ENCODE measurements around the gene ZC3H14.
"Not testable (repeated sequence)": the region's sequence is repeated elsewhere in the genome, so short reads cannot be mapped to it uniquely, and the experiment has no call there.

The ZC3H14 gene, protein sequence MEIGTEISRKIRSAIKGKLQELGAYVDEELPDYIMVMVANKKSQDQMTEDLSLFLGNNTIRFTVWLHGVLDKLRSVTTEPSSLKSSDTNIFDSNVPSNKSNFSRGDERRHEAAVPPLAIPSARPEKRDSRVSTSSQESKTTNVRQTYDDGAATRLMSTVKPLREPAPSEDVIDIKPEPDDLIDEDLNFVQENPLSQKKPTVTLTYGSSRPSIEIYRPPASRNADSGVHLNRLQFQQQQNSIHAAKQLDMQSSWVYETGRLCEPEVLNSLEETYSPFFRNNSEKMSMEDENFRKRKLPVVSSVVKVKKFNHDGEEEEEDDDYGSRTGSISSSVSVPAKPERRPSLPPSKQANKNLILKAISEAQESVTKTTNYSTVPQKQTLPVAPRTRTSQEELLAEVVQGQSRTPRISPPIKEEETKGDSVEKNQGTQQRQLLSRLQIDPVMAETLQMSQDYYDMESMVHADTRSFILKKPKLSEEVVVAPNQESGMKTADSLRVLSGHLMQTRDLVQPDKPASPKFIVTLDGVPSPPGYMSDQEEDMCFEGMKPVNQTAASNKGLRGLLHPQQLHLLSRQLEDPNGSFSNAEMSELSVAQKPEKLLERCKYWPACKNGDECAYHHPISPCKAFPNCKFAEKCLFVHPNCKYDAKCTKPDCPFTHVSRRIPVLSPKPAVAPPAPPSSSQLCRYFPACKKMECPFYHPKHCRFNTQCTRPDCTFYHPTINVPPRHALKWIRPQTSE

DNA sequence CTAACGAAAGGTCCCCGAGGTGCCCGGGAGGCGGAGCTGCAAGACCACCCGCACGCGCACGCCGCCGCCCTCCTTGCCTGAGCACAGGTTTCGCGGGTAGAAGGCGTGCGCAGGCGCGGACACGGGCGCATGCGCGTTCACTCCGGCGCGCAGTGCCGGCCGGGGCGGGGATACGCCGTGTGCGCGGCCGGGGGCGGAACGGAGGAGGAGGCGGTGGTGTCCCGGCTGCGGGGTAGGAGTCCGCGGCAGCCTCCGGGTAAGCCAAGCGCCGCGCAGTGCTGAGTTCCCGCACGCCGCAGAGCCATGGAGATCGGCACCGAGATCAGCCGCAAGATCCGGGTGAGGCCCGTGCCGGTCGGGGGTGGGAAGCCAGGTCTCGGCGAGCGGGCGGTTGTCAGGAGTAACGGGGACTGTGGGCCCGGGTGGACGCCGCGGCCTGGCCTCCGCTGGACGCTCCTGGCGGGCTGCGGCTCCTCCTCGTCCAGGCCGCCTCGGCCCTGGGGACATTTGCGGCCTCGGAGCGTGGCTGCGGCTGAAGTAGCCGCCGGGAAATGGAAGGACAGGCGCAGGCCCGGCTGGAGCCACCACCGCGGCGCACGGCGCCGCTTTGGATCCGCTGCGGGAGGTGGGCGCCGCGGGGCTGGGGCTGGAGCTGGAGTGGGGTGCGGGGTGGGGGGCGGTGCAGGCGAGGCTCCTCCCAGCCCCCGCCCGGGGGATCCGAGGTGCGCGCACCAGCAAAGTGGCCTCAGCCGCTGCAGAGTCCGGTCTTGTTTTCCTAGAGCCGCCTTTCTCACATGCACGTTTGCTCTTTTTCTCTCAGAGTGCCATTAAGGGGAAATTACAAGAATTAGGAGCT, at the start of gene ZC3H14:
Gene ZC3H14 (plus strand): TSS at position 207 of the 856 bp plus-strand sequence. CDS start 97 bp downstream, at position 304.
- peak; percentile 90 for DNase-seq

- DNase-seq: no peak
These were observed 47.2 kb upstream of the ZC3H14 start for GRCh38 chr14:88515499-88516221.

- DNase-seq: no peak
These were observed 45.9 kb upstream of the ZC3H14 start for GRCh38 chr14:88516861-88517357.

DNA sequence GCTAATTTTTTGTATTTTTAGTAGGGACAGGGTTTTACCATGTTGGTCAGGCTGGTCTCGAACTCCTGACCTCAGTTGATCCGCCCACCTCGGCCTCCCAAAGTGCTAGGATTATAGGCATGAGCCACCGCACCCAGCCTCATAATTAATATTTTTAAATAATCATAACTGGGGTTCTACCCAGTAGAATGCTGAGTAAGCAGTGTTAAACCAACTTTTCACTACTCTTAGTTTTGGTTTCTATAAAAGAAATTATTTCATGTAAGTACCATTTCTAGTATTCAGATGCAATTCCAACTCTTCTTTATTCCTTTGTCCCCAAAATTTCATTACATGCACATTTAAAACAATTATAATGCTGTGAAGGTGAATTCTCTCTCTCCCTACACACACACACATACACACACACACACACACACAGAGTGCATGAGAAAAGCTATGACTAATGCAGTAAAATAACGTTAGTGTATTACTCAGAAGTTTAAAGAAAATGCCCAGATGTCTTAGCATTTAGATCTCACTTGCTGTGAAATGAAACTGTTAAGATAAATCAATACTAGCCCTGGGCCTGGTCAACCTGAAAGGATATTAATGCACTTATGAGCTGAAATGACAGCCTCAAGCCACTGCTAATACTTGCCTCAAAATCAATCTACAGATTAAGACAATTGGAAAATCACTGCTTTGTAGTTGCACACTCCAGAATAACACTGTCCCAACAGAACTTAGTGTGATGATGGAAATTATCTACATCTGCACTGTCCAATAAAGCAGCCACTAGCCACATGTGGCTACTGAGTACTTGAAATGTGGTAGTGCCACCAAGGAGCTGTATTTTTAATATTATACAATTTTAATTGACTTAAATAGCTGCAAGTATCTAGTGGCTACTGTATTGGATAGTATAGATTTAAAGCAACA, 44.0 kb upstream of the ZC3H14 start:
- DNase-seq: no peak

DNA sequence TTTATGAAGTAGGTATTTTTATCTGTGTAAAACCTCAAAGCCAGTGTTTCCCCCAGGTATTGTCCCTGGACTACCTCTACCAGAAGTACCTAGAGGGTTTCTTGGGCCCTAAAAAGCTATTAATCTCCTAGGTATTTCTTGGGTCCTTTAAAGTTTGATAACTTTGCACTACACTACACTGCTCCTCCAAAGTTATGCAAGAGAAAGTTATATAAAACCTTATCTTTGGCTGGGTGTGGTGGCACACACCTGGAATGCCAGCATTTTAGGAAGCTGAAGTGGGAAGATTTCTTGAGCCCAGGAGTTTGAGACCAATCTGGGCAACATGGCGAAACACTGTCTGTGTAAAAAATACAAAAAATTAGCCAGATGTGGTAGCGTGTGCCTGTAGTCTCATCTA, 42.9 kb upstream of the ZC3H14 start:
- no peak for DNase-seq

DNA sequence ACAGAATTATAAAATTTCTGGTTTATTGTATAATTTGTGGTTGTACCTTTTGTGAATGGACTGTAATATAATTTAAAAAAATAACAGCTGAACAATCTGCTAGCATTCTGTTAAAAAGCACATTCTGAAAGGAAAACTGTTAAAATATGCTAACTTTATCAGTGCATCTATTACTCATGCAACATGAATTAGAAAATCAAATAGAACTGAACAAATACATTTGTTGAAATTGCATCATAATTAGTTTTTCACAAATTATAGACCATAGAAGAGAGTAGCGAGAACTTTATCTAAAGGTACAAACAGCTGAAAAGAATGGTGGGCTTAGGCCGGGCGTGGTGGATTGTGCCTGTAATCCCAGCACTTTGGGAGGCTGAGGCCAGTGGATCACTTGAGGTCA, 41.0 kb upstream of the ZC3H14 start:
- no peak for DNase-seq

DNA sequence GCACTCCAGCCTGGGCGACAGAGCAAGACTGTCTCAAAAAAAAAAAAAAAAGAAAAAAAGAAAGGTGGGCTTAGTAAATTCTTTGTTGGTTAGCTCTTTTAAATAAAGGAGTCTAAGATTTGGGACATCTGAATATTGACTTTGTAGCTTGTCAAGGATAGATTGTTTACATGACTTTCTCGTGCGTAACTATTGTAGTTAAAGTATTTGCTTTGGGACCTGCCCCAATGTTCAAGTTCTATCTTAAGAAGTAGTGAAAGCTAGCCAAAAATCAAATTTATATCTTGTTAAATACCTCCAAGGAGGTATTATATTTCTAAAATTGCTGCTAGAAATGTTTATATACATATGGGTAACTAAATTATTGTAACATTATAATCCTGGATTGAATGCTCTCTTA, 40.4 kb upstream of the ZC3H14 start:
- no peak for DNase-seq

GRCh38 chr14:88529889-88530288, 32.9 kb upstream of the ZC3H14 start:
- not testable (repeated sequence) for DNase-seq

DNA sequence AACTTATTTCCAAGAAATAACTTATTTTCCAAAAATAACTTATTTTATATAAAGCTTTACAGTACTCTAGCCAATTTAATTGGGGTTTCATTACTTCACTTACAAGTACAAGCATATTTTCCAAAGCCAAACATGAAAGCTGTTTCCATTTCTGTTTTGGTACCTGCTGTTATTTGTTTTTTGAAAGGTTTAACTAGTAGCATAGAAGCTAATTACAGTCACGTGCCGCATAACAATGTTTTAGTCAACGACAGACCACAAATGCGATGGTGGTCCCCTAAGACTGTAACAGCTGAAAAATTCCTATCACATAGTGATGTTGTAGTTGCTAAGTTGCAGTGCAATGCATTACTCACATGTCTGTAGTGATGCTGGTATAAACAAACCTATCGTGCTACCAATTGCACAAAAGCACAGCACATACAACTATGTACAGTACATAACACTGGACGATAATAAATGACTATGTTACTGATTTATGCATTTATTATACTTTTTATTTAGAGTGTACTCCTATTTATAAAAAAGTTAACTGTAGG, 29.7 kb upstream of the ZC3H14 start:
- no peak for DNase-seq

DNA sequence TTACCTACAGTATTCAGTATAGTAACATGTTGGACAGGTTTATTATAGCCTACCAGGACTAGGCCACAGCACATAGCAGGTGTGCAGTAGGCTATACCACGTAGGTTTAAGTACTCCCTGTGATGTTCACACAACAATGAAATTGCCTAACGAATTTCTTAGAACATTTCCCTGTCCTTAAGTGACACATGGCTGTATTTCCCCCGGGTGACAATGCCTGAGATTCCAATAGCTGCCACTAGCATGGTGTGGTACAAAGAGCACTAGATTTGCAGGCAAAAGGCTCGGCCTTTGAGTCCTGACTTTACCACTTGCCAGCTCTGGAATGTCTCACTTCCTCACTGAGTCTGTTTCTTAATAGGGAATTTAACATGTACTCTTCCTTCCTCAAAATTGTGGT, 27.7 kb upstream of the ZC3H14 start:
- DNase-seq: no peak

DNA sequence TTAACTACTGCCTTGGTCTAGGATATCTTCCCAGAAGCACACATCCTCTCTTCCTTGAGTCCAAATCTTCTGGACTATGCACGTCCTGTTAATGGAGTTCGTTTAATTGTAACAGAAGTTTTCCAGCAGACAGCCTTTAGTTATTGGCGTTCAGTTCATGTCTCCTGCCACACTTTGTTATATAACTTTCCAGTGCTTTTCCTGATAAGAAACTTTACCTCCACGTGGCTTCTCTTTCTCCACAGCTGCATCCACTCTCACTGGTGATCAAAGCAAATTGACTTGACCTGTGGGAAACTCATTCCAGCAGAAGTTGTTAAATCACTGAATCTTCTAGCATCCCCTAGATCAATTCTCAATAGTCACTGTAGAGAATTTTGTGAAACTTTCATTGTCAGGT, 27.0 kb upstream of the ZC3H14 start:
- no peak for DNase-seq

- no peak for DNase-seq
These were observed 21.5 kb upstream of the ZC3H14 start for GRCh38 chr14:88541324-88541723.

DNA sequence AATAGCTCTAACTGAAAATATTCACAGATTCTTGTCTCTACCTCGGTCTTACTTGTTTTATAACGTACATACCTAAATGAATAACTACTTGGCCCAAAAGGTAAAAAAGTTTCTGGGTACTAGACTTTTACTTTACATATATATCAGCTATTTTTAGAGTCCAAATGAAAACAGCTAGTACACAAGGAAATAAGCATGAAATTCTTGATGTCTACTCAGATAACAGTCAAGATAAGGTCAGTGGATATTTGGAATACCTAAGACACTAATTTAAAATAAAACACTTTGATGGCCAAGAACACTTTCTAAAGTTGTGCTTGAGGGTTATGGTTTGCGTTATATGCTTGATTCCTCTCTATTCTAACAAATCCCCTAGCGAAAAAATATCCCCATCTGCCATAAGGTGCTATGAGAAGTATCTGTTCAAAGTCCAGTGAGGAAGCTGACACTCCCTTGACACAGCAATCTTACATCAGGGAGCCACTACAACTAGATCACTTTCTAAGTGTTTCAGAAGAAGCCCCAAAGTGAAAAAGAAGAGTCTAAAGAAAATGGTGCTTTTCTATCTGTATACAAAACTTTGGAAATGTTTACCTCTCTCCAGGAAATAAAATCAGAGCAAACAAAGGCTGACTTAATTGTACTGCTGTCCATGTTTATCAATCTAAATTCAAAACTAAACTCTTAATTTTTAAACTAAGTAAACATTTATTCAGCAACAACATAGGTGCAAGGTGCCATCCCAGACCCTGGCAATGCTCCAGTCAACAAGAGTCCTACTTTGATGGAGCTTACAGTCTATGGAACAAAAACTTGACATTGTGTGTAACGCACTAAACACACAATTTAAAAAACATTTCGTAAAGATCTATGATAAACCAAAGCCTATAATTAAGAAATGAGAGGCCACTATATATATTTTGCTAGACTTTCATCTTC, 19.7 kb upstream of the ZC3H14 start:
- no peak for DNase-seq

DNA sequence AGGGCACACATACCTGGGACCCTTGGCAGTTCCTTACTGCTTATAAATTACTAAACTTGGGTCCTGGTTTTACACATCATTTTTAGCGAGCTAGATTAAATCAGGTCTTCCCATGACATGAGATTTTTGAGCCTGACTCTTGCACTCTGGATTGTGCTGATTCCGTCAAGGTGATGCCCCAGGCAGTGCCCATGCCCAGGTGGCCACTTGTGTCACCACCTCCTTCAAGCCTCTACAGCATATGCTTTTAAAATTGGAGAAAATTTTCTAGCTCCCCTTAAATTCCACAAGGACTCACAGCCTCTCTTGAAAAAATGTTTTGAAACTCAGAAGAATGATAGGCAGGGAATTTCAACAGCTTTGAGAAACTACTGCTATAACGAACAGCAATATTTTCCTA, 17.6 kb upstream of the ZC3H14 start:
- DNase-seq: no peak

DNA sequence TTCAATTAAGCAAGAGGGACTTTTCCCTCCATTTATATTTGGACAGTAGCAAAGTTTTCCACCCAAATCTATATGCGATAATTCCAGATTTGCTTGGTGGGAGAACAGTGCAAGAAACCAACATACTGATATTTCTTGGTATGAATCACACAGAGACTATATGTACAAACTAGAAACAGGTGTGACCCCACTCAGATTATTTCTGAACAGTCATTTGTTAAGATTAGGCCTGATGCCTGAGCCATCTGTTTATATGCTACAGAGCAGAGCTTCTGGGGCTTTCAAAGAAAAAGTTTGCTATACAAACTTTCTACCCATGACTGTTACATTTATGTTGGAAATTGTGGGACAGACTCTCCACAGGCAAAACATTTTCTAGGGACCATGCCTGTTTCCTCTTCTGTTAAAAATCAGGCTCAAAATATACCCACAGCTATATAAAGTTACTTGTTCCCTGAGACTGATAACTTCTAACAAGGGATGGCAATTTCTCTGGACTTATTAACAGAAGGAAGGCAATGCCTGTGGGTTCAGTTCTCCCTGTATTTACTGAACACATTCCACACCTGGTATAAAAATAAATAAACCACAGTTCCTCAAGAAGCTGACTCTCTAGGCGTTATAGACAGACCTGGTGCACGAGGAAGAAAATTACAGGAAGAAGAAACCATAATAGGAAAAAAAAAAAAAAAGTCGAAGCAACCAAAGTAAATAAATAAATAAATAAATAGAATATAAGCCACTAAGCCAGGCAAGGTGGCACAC, 16.0 kb upstream of the ZC3H14 start:
- DNase-seq: no peak

- DNase-seq: no peak
These were observed 15.5 kb upstream of the ZC3H14 start for GRCh38 chr14:88547386-88547780.

DNA sequence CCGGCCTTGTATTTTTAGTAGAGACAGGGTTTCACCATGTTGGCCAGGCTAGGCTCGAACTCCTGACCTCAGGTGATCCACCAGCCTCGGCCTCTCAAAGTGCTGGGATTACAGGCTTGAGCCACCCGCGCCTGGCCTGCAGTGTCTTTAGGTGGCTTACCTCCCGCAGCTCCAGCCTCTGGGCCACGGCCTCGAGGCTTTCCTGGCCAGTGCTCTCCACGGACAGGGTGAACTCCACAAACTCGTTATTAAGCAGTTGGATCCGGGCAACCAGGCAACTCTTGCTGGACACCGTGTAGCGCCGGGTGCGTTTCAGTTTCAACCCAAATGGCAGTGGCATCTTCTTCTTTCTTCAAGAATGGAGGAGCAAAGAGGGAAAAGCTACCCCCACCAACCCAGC, 12.8 kb upstream of the ZC3H14 start:
- no peak for DNase-seq

GRCh38 chr14:88551094-88551870, 11.6 kb upstream of the ZC3H14 start:
- peak; percentile 61 for DNase-seq

Measured in activated T-cell treated with anti-CD3 and anti-CD28 coated beads, Interleukin-2, amount 50 U/mL, for 1 hour (primary cell).